ENCODE data around the gene TKTL2. TPM values are rescaled to one million over a fixed set of nuclear protein-coding genes. Genes with fewer than 3 reads are reported as not detected.
A peak's percentile ranks its signal among the peaks of the same experiment; 100 is the strongest.

TKTL2 gene
- total RNA-seq = not detected

DNA sequence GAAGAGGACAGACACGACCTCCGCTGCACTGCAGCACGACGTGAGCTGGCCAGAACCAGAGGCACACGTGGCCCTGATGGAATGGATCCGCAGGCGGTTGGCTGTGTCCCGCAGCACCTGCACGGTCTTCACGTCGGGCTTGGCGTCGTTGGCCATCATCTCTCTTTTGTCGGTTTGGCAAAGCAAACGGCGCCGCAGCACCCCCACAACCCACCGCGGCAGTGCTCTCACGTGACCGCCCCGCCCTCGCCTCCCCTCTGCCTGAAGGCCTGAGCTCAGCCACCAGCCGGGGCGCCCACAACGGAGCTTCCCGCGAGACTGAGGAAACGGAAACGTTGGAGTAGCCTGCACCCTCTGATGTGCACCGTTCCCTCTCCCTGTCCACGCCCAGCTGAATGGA, at the start of gene TKTL2:
Gene TKTL2, minus strand, starts transcription at position 179 of the 400 bp plus-strand sequence. Its CDS starts 20 bp downstream, at position 159.
- ATAC-seq (replicated peaks) = no peak
- Mint-ChIP-seq H3K4me3 (no peak within 1 kb of the TSS), H3K9me3 (no peaks in the 10 kb centered on the region), H3K4me1 (no peaks in the 10 kb centered on the region), H3K27me3 (peaks cover 13% of the 10 kb centered on the region), H3K27ac (no peak within 1 kb of the TSS), H3K36me3 (ENCODE audit: low read depth) (no peaks in the 10 kb centered on the region)

GRCh38 chr4:163515198-163515597, 41.6 kb upstream of the TKTL2 start:
- Mint-ChIP-seq H3K27me3 (no peaks in the 10 kb centered on the region), H3K27ac (peak overlapping the region; percentile 11), H3K36me3 (ENCODE audit: low read depth) (peaks cover 95% of the 10 kb centered on the region), H3K4me3 (no peak overlapping the region), H3K9me3 (no peaks in the 10 kb centered on the region), H3K4me1 (peaks cover 4% of the 10 kb centered on the region)
- ATAC-seq (replicated peaks) = no peak

DNA sequence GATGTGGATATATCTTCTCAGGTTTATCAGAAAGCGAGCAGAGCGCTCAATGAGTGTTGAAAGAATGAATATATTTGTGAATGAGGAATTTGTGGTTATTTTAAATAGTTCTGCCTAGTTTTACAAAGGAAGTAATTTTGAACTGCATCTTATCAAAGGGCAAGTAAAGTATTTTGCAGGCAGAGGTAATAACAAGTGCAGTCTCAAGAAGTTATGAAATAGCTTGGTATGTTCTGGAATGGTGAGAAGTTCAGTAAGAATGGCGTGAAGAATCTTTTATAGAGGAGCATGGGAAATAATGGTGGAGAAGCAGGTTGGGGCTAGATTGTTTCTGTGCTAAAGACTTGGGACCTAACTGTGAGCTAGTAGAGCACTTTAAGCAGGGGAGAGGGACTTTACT, 31.8 kb upstream of the TKTL2 start:
- H3K27ac Mint-ChIP-seq = no peak overlapping the region
- H3K27me3 Mint-ChIP-seq = no peaks in the 10 kb centered on the region
- H3K9me3 Mint-ChIP-seq = no peaks in the 10 kb centered on the region
- ATAC-seq (replicated peaks) = no peak
- H3K4me3 Mint-ChIP-seq = no peak overlapping the region
- H3K4me1 Mint-ChIP-seq = peaks cover 5% of the 10 kb centered on the region
- H3K36me3 Mint-ChIP-seq (ENCODE audit: low read depth) = peaks cover 47% of the 10 kb centered on the region

GRCh38 chr4:163500586-163500985, 27.0 kb upstream of the TKTL2 start:
- Mint-ChIP-seq H3K36me3 (ENCODE audit: low read depth) (peaks cover 19% of the 10 kb centered on the region), H3K4me3 (no peak overlapping the region), H3K9me3 (no peaks in the 10 kb centered on the region), H3K27me3 (no peaks in the 10 kb centered on the region), H3K4me1 (peaks cover 21% of the 10 kb centered on the region), H3K27ac (no peak overlapping the region)
- no peak for ATAC-seq (replicated peaks)

DNA sequence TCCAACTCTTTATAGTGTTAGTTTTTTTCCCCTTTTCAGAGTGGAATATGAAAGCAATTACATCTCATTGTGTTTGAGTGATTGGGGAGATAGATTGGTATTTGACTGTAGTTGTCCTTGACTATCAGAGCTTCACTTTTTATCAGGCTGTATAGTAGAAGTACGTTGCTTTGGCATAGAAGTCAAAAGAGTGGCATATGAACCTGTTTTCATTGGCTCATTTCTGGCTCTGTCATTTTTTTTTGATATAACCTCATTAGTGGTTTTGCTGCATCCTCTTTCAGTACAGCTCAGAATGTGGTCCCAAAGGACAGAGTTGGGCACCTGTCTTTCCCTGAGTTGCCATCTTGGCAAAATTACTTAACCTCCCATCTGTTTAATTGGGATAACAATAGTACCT, 22.3 kb upstream of the TKTL2 start:
- Mint-ChIP-seq H3K27me3 (no peaks in the 10 kb centered on the region), H3K27ac (peak overlapping the region; percentile 98), H3K4me1 (peaks cover 17% of the 10 kb centered on the region), H3K4me3 (peak overlapping the region; percentile 92), H3K36me3 (ENCODE audit: low read depth) (peaks cover 19% of the 10 kb centered on the region), H3K9me3 (no peaks in the 10 kb centered on the region)
- peak; percentile 10 for ATAC-seq (replicated peaks)

GRCh38 chr4:163494360-163495241, 21.0 kb upstream of the TKTL2 start, which contains the start of gene TMA16:
TSS of gene TMA16 (plus strand) at chr4:163494690. CDS start at chr4:163494802, 112 bp downstream.
- Mint-ChIP-seq H3K9me3 (no peaks in the 10 kb centered on the region), H3K27me3 (no peaks in the 10 kb centered on the region), H3K4me3 (peak within 1 kb of the TSS; percentile 92), H3K36me3 (ENCODE audit: low read depth) (peaks cover 14% of the 10 kb centered on the region), H3K4me1 (peaks cover 17% of the 10 kb centered on the region), H3K27ac (peak within 1 kb of the TSS; percentile 98)
- peak; percentile 91 for ATAC-seq (replicated peaks)

DNA sequence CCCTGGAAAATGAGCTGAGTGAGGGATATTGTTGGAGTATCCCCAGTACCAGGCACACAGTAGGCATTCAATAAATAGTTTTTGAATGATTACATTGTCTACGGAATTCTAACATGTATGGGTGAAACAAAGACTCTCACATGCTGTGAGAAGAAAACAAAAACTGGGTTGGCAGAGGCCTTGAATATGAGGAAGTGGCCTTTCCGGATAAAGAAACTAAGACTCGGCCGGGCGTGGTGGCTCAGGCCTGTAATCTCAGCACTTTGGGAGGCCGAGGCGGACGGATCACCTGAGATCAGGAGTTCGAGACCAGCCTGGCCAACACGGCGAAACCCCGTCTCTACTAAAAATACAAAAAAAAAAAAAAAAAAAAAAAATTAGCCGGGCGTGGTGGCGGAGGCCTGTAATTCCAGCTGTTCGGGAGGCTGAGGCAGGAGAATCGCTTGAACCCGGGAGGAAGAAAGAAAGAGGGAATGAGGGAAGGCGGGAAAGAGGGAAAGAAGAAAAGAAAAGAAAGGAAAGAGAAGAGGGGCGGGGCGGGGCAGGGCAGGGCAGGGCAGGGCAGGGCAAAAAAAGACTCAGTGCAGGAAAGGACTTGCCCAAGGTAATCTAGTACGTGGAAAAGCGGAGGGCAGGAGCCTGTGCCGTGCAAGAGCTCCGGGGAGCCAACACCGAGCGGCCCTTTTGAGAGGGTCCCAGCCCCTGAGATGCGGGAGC, 20.2 kb upstream of the TKTL2 start:
- peaks cover 14% of the 10 kb centered on the region for H3K36me3 Mint-ChIP-seq (ENCODE audit: low read depth)
- peak overlapping the region; percentile 92 for H3K4me3 Mint-ChIP-seq
- no peaks in the 10 kb centered on the region for H3K9me3 Mint-ChIP-seq
- peak; percentile 50 for ATAC-seq (replicated peaks)
- H3K4me1 Mint-ChIP-seq = peaks cover 17% of the 10 kb centered on the region
- peaks cover 4% of the 10 kb centered on the region for H3K27me3 Mint-ChIP-seq
- peak overlapping the region; percentile 98 for H3K27ac Mint-ChIP-seq

- Mint-ChIP-seq H3K36me3 (ENCODE audit: low read depth) (peaks cover 14% of the 10 kb centered on the region), H3K9me3 (no peaks in the 10 kb centered on the region), H3K27ac (peak overlapping the region; percentile 98), H3K4me1 (peaks cover 21% of the 10 kb centered on the region), H3K27me3 (peaks cover 8% of the 10 kb centered on the region), H3K4me3 (peak overlapping the region; percentile 92)
- ATAC-seq (replicated peaks) = no peak
Observed at GRCh38 chr4:163492951-163493504, 19.5 kb upstream of the TKTL2 start.

DNA sequence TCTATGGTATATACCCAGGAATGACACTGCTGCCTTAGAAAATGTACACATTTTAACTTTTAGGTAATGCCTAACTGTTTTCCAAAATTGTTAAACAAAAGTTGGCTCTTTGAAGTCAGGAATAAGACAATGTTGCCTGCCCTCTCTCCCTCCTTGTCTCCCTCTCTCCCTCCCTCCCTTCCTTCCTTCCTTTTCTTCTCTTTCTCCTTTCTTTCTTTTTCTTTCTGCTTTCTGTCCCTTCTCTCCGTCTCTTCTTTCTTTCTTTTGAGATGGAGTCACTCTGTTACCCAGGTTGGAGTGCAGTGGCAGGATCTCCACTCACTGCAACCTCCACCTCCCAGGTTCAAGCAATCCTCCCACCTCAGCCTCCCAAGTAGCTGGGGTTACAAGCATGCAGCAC, 16.4 kb upstream of the TKTL2 start:
- H3K9me3 Mint-ChIP-seq = no peaks in the 10 kb centered on the region
- no peaks in the 10 kb centered on the region for H3K36me3 Mint-ChIP-seq (ENCODE audit: low read depth)
- H3K27me3 Mint-ChIP-seq = peaks cover 9% of the 10 kb centered on the region
- ATAC-seq (replicated peaks) = no peak
- H3K4me3 Mint-ChIP-seq = no peak overlapping the region
- H3K27ac Mint-ChIP-seq = no peak overlapping the region
- peaks cover 5% of the 10 kb centered on the region for H3K4me1 Mint-ChIP-seq

- ATAC-seq (replicated peaks) = no peak
- H3K9me3 Mint-ChIP-seq = no peaks in the 10 kb centered on the region
- peaks cover 11% of the 10 kb centered on the region for H3K27me3 Mint-ChIP-seq
- no peak overlapping the region for H3K4me3 Mint-ChIP-seq
- no peak overlapping the region for H3K27ac Mint-ChIP-seq
- peaks cover 5% of the 10 kb centered on the region for H3K4me1 Mint-ChIP-seq
- H3K36me3 Mint-ChIP-seq (ENCODE audit: low read depth) = no peaks in the 10 kb centered on the region
Observed at GRCh38 chr4:163486321-163486720, 12.8 kb upstream of the TKTL2 start.

DNA sequence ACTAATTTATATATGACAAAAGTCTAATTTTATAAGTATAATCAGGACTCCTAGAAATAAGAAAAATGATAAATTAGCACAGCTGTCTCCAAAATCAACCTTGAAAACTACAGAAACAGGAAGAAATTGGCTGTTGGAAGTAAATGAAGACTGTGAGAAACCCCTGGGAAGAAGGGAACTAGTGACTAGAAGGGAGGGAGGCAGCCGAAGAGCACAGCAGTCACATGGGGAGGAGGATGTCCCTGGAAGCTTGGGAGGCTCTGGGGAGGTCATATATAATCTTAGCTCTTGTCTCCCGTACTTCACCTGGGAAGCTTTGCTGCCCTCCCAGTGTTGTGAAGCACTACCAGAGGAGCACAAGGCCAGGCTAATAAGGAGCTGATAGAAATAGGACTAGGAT, 12.0 kb upstream of the TKTL2 start:
- H3K27me3 Mint-ChIP-seq = peaks cover 16% of the 10 kb centered on the region
- peaks cover 5% of the 10 kb centered on the region for H3K4me1 Mint-ChIP-seq
- no peak overlapping the region for H3K4me3 Mint-ChIP-seq
- no peak for ATAC-seq (replicated peaks)
- no peaks in the 10 kb centered on the region for H3K36me3 Mint-ChIP-seq (ENCODE audit: low read depth)
- H3K27ac Mint-ChIP-seq = no peak overlapping the region
- H3K9me3 Mint-ChIP-seq = no peaks in the 10 kb centered on the region

- ATAC-seq (replicated peaks) = no peak
- peaks cover 16% of the 10 kb centered on the region for H3K27me3 Mint-ChIP-seq
- no peak overlapping the region for H3K4me3 Mint-ChIP-seq
- no peaks in the 10 kb centered on the region for H3K36me3 Mint-ChIP-seq (ENCODE audit: low read depth)
- H3K9me3 Mint-ChIP-seq = no peaks in the 10 kb centered on the region
- peaks cover 5% of the 10 kb centered on the region for H3K4me1 Mint-ChIP-seq
- H3K27ac Mint-ChIP-seq = no peak overlapping the region
Observed at GRCh38 chr4:163484906-163485305, 11.4 kb upstream of the TKTL2 start.

DNA sequence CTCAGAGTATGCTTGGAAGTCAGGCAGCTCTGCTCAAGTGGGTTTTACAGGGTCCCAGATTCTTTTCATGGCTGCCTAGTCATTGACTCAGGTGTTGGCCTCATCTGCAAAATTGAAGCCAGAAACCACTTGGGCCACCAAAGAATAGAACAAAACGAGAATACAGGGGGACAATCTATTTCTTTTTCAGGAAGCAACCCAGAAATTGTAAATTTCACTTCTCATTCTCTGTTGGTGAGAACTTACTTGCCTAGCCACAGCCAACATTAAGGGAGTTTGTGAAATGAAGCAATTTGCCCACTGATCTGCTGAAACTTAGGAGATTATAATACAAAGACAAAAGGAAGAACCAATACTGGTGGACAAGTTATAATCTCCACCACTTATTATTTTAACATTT, 8.6 kb upstream of the TKTL2 start:
- no peaks in the 10 kb centered on the region for H3K36me3 Mint-ChIP-seq (ENCODE audit: low read depth)
- H3K9me3 Mint-ChIP-seq = no peaks in the 10 kb centered on the region
- H3K4me3 Mint-ChIP-seq = no peak overlapping the region
- no peak overlapping the region for H3K27ac Mint-ChIP-seq
- no peaks in the 10 kb centered on the region for H3K4me1 Mint-ChIP-seq
- peaks cover 6% of the 10 kb centered on the region for H3K27me3 Mint-ChIP-seq
- no peak for ATAC-seq (replicated peaks)

DNA sequence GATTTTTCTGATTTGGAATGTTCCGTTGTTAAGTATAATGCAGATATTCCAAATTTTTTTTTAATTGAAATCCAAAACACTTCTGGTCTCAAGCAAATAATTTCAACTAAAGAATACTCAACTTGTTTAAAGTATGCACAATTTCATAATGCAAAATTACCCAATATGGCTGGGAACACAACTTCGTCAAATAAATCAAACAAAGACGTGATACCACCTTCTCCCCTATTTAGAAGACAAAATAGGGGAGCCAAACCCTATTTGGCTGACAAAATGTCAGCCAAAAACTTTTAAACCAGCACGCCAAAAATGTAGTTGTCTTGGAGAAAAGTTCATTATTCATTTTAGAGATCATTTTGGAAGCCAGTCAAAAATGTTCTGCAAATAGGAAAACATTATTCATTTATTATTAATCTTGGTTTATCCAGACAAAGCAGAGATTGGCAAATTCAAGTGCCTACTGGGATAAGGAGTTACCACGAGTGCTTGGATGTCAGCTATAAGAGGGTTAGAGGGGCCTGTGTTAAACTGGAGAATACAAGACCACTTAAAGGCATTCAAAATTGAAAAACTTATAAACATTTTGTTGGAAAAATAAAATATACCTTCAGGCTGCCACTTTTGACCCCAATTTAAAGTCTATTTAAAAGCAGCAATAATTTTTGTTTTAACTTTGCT, 3.3 kb upstream of the TKTL2 start:
- H3K9me3 Mint-ChIP-seq = no peaks in the 10 kb centered on the region
- no peaks in the 10 kb centered on the region for H3K4me1 Mint-ChIP-seq
- no peak for ATAC-seq (replicated peaks)

More for the DNA sequence above, 3.3 kb upstream of the TKTL2 start:
- no peak overlapping the region for H3K27ac Mint-ChIP-seq
- H3K36me3 Mint-ChIP-seq (ENCODE audit: low read depth) = no peaks in the 10 kb centered on the region
- peaks cover 17% of the 10 kb centered on the region for H3K27me3 Mint-ChIP-seq
- H3K4me3 Mint-ChIP-seq = no peak overlapping the region
